Astrocyte (in vitro differentiated cells and primary cell): ENCODE results near the gene ADCY4. TPM values are rescaled to one million over a fixed set of nuclear protein-coding genes. Genes with fewer than 3 reads are reported as not detected.

Experiments used
- DNase-seq: peaks from one replicate; pipeline ENCODE4 v3.0.0-alpha.2; 2010; ENCODE audit warnings: low read depth
- FAIRE-seq: peaks from 2 replicates; lab custom pipeline; 2011; peaks lifted over from hg19 to GRCh38; lab: Jason Lieb, UNC
- H2AFZ ChIP-seq: 2 replicates; pipeline ENCODE4 v1.6.0; 2012; ENCODE audit warnings: low read depth, low read length, inconsistent platforms
- H3K27ac ChIP-seq: 2 replicates; pipeline ENCODE4 v1.5.1; 2011; ENCODE audit warnings: low read depth, low read length, inconsistent platforms
- H3K27me3 ChIP-seq: 2 replicates; pipeline ENCODE4 v1.6.0; 2011; ENCODE audit warnings: low read length, inconsistent platforms; ENCODE audit not compliant: insufficient read depth
- H3K36me3 ChIP-seq: 2 replicates; pipeline ENCODE4 v1.5.1; 2011; ENCODE audit warnings: low read length, inconsistent platforms; ENCODE audit not compliant: insufficient read depth
- H3K4me1 ChIP-seq: 2 replicates; pipeline ENCODE4 v1.5.1; 2011; ENCODE audit warnings: low read length, inconsistent platforms; ENCODE audit not compliant: insufficient read depth
- H3K4me2 ChIP-seq: 2 replicates; pipeline ENCODE4 v1.6.0; 2012; ENCODE audit warnings: low read length, inconsistent platforms
- H3K4me3 ChIP-seq: 2 replicates; pipeline ENCODE4 v1.5.1; 2011; ENCODE audit warnings: low read depth, mild to moderate bottlenecking, low read length, inconsistent platforms; ENCODE audit not compliant: insufficient read depth
- H3K79me2 ChIP-seq: 2 replicates; pipeline ENCODE4 v1.6.0; 2012; ENCODE audit warnings: mild to moderate bottlenecking, low read length, inconsistent platforms; ENCODE audit not compliant: insufficient read depth
- H3K9ac ChIP-seq: 2 replicates; pipeline ENCODE4 v1.6.0; 2012; ENCODE audit warnings: mild to moderate bottlenecking, low read length, inconsistent platforms
- H3K9me3 ChIP-seq: 2 replicates; pipeline ENCODE4 v1.5.1; 2012; ENCODE audit warnings: low read depth, mild to moderate bottlenecking, low read length, inconsistent platforms; ENCODE audit not compliant: insufficient read depth
- H4K20me1 ChIP-seq: 2 replicates; pipeline ENCODE4 v1.6.0; 2012; ENCODE audit warnings: low read length, inconsistent platforms; ENCODE audit not compliant: insufficient read depth
- H3K27ac Mint-ChIP-seq: one replicate; pipeline ENCODE4 v1.8.0; 2021; ENCODE audit warnings: mild to moderate bottlenecking, mixed read lengths; ENCODE audit not compliant: unreplicated experiment
- H3K27me3 Mint-ChIP-seq: one replicate; pipeline ENCODE4 v1.8.0; 2021; ENCODE audit warnings: low read depth, mixed read lengths; ENCODE audit not compliant: unreplicated experiment
- H3K36me3 Mint-ChIP-seq: one replicate; pipeline ENCODE4 v1.8.0; 2021; ENCODE audit warnings: low read depth, mixed read lengths; ENCODE audit not compliant: unreplicated experiment
- H3K4me1 Mint-ChIP-seq: one replicate; pipeline ENCODE4 v1.8.0; 2021; ENCODE audit warnings: low read depth, mixed read lengths; ENCODE audit not compliant: unreplicated experiment
- H3K4me3 Mint-ChIP-seq: one replicate; pipeline ENCODE4 v1.8.0; 2021; ENCODE audit warnings: mild to moderate bottlenecking, moderate library complexity, mixed read lengths; ENCODE audit not compliant: unreplicated experiment
- H3K9me3 Mint-ChIP-seq: one replicate; pipeline ENCODE4 v1.8.0; 2021; ENCODE audit warnings: mild to moderate bottlenecking, mixed read lengths; ENCODE audit not compliant: unreplicated experiment
- EZH2 ChIP-seq: IDR thresholded peaks from 2 replicates; pipeline ENCODE4 v1.6.1; 2012; ENCODE audit warnings: mild to moderate bottlenecking, low read length, inconsistent platforms; ENCODE audit not compliant: insufficient read depth
- total RNA-seq: library from RNA; stranded (reverse); gene quantifications from 2 replicates; pipeline ENCODE4 v1.2.1, GENCODE V29; 2021
- TF ChIP-seq, protein P1 (sequence below): IDR thresholded peaks from 2 replicates; pipeline ENCODE4 v1.5.1; 2011; ENCODE audit warnings: low read depth, mild to moderate bottlenecking, inconsistent platforms, low read length, moderate library complexity; ENCODE audit not compliant: insufficient read depth

ADCY4 gene
- total RNA-seq, 1 donor from 2014 or later: 0.32 TPM

DNA sequence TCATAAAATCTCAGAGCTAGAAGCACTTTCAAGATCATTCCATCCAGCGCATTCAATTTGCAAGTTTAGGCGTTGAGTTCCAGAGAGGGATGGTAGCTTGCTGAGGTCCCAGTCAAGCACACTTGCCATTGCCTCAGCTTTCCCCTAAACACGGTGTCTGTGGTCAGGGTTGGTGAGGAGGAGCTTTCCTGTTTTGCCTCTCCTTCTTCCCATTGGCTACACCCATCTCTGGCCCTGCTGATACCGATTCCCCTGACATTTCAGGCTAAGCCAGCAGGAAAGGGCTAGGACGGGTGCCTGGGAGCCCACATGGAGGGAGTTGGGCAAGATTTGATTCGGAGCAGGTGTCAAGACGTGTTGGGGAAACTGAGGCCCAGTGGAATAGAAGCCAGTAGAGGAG is 42.3 kb upstream of the ADCY4 start:
- no peaks in the 10 kb centered on the region for H3K27me3 ChIP-seq
- H3K36me3 ChIP-seq: peaks cover 12% of the 10 kb centered on the region
- no peaks in the 10 kb centered on the region for H3K4me1 ChIP-seq
- no peaks in the 10 kb centered on the region for H3K9me3 ChIP-seq
- no peak overlapping the region for H3K4me3 ChIP-seq
- Mint-ChIP-seq H3K4me1 (peaks cover 5% of the 10 kb centered on the region), H3K27me3 (no peaks in the 10 kb centered on the region), H3K4me3 (no peak overlapping the region), H3K9me3 (peaks cover 2% of the 10 kb centered on the region), H3K27ac (no peak overlapping the region), H3K36me3 (peaks cover 28% of the 10 kb centered on the region)
- TF ChIP-seq EZH2: no peak
- TF ChIP-seq, protein P1, sequence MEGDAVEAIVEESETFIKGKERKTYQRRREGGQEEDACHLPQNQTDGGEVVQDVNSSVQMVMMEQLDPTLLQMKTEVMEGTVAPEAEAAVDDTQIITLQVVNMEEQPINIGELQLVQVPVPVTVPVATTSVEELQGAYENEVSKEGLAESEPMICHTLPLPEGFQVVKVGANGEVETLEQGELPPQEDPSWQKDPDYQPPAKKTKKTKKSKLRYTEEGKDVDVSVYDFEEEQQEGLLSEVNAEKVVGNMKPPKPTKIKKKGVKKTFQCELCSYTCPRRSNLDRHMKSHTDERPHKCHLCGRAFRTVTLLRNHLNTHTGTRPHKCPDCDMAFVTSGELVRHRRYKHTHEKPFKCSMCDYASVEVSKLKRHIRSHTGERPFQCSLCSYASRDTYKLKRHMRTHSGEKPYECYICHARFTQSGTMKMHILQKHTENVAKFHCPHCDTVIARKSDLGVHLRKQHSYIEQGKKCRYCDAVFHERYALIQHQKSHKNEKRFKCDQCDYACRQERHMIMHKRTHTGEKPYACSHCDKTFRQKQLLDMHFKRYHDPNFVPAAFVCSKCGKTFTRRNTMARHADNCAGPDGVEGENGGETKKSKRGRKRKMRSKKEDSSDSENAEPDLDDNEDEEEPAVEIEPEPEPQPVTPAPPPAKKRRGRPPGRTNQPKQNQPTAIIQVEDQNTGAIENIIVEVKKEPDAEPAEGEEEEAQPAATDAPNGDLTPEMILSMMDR: no peak
- H3K79me2 ChIP-seq: no peaks in the 10 kb centered on the region
- no peak overlapping the region for H3K4me2 ChIP-seq
- no peak overlapping the region for H3K9ac ChIP-seq
- no peak for DNase-seq
- H4K20me1 ChIP-seq: peaks cover 22% of the 10 kb centered on the region
- H2AFZ ChIP-seq: no peak overlapping the region
- no peak for FAIRE-seq
- H3K27ac ChIP-seq: no peak overlapping the region

DNA sequence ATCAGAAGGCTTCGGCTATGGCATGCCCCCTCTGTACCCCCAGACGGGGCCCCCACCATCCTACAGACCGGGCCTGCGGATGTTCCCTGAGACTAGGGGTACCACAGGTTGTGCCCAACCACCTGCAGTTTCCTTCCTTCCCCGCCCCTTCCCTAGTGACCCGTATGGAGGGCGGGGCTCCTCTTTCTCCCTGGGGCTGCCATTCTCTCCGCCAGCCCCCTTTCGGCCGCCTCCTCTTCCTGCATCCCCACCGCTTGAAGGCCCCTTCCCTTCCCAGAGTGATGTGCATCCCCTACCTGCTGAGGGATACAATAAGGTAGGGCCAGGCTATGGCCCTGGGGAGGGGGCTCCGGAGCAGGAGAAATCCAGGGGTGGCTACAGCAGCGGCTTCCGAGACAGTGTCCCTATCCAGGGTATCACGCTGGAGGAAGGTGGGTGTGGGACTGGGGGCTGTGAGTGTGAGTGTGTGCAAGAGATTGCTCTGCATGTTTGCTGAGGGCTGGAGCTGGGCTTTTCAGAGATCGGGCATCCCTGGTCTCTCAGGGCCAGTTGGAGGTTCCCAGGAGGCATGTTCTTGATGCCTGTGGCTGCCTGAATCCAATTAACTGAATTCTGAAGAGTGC is 41.7 kb upstream of the ADCY4 start:
- H3K4me3 Mint-ChIP-seq: no peak overlapping the region
- peaks cover 2% of the 10 kb centered on the region for H3K9me3 Mint-ChIP-seq
- H3K4me2 ChIP-seq: no peak overlapping the region

More for the DNA sequence above, 41.7 kb upstream of the ADCY4 start:
- H3K4me3 ChIP-seq: no peak overlapping the region
- Mint-ChIP-seq H3K27me3 (no peaks in the 10 kb centered on the region), H3K27ac (no peak overlapping the region), H3K36me3 (peaks cover 32% of the 10 kb centered on the region), H3K4me1 (peaks cover 5% of the 10 kb centered on the region)
- no peaks in the 10 kb centered on the region for H3K4me1 ChIP-seq
- H3K27me3 ChIP-seq: no peaks in the 10 kb centered on the region
- H3K36me3 ChIP-seq: peaks cover 12% of the 10 kb centered on the region
- no peak overlapping the region for H2AFZ ChIP-seq
- no peak overlapping the region for H3K9ac ChIP-seq
- H4K20me1 ChIP-seq: peaks cover 23% of the 10 kb centered on the region
- no peak for TF ChIP-seq EZH2
- TF ChIP-seq, protein P1: no peak
- H3K9me3 ChIP-seq: no peaks in the 10 kb centered on the region
- DNase-seq (no peak), FAIRE-seq (no peak)
- no peaks in the 10 kb centered on the region for H3K79me2 ChIP-seq
- no peak overlapping the region for H3K27ac ChIP-seq
